HT-29 (cell line): ENCODE measurements around the gene VPS39. TPM values are rescaled to one million over a fixed set of nuclear protein-coding genes. Genes with fewer than 3 reads are reported as not detected.

Source experiments
- DNase-seq: peaks from one replicate; pipeline ENCODE4 v3.0.0-alpha.2; 2015; ENCODE audit warnings: low spot score
- total RNA-seq: library from RNA; depleted of rRNA; stranded (reverse); fragments of >200 nt; shearing (Covaris generic); gene quantifications from 2 replicates; pipeline ENCODE4 v1.2.3, GENCODE V29; 2014

VPS39 gene
- total RNA-seq, 1 experiment from 2014 or later: 25.5 TPM

GRCh38 chr15:42145546-42146455 lies 62.3 kb downstream of the VPS39 start:
- DNase-seq: no peak

- no peak for DNase-seq
Observed at GRCh38 chr15:42144841-42145375, 63.2 kb downstream of the VPS39 start.

GRCh38 chr15:42143866-42144625 lies 64.1 kb downstream of the VPS39 start:
- DNase-seq: no peak

GRCh38 chr15:42143356-42143755 lies 64.7 kb downstream of the VPS39 start:
- no peak for DNase-seq

GRCh38 chr15:42141795-42142667 lies 66.1 kb downstream of the VPS39 start:
- DNase-seq: no peak

- DNase-seq: no peak
Observed at GRCh38 chr15:42141246-42141645, 66.9 kb downstream of the VPS39 start.

- no peak for DNase-seq
Observed at GRCh38 chr15:42140383-42141070, 67.6 kb downstream of the VPS39 start.

GRCh38 chr15:42139596-42139995 lies 68.5 kb downstream of the VPS39 start:
- DNase-seq: no peak

- DNase-seq: peak; percentile 88
Observed at GRCh38 chr15:42138968-42139386, 69.1 kb downstream of the VPS39 start.

GRCh38 chr15:42138411-42138810 lies 69.7 kb downstream of the VPS39 start:
- no peak for DNase-seq

- peak; percentile 80 for DNase-seq
Observed at GRCh38 chr15:42137461-42138261, 70.4 kb downstream of the VPS39 start.

GRCh38 chr15:42136513-42136912 lies 71.6 kb downstream of the VPS39 start:
- DNase-seq: no peak

GRCh38 chr15:42135351-42135750 lies 72.8 kb downstream of the VPS39 start:
- no peak for DNase-seq

GRCh38 chr15:42134617-42135245 lies 73.4 kb downstream of the VPS39 start:
- DNase-seq: no peak

GRCh38 chr15:42133886-42134502 lies 74.1 kb downstream of the VPS39 start:
- DNase-seq: peak; percentile 75

- DNase-seq: no peak
Observed at GRCh38 chr15:42133356-42133755, 74.7 kb downstream of the VPS39 start.

GRCh38 chr15:42131826-42132806 lies 76.0 kb downstream of the VPS39 start:
- no peak for DNase-seq

GRCh38 chr15:42131006-42131405 lies 77.1 kb downstream of the VPS39 start:
- DNase-seq: no peak
